ENCODE data around the gene MYT1. TPM values are rescaled to one million over a fixed set of nuclear protein-coding genes. Genes with fewer than 3 reads are reported as not detected.

Gene MYT1
- total RNA-seq, 1 experiment from 2014 or later, result not detected

DNA sequence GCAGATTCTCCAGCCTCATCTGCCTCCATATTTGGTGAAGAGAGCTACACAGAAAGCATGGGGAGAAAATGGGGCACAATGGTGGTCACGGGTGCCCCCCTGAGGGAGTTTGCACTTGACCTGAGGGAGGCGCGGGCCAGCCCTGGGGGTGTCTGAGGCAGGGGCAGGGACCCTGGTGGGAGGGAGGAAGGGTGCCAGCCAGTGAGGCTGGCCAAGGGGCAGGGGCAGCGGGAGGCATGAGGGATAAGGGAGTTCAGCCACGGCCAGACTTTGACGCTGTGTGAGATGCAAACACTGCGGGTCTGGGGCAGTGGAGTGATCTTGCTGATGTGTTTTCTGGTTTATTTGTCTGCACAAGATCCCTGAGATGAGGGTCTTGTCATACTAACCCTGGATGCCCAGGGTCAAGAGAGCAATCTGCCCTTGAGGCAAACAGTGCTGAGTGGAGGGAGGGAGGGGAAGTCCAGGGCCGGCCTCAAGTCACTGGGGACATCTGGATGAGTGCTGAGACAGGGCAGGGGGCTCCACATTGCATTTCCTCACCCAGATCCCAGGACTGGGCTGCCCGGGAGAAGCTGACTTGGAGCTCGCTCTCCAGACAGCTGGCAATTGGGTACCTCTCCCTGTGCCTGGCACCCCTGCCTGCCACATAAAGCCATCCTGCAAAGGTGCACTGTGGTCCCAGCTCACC is 82.5 kb downstream of the MYT1 start:
- no peaks in the 10 kb centered on the region for H3K9me3 ChIP-seq (ENCODE audit: insufficient read depth, low read depth)
- H3K79me2 ChIP-seq (ENCODE audit: low read depth), result no peaks in the 10 kb centered on the region
- no peaks in the 10 kb centered on the region for H3K4me1 ChIP-seq (replicated peaks; ENCODE audit: insufficient read depth)
- no peak overlapping the region for H3K4me2 ChIP-seq
- POLR2A ChIA-PET (ENCODE audit: unreplicated experiment), result no interaction called here
- no peaks in the 10 kb centered on the region for H3K36me3 ChIP-seq (ENCODE audit: low read depth)
- H2AFZ ChIP-seq, result no peak overlapping the region
- H3K27me3 ChIP-seq (ENCODE audit: insufficient read depth, low read depth), result peaks cover 98% of the 10 kb centered on the region
- no peak for DNase-seq
- H3K27ac ChIP-seq, result no peak overlapping the region
- intact Hi-C loops (cut with micrococcal nuclease; ENCODE audit: unreplicated experiment), result no loop called here
- TF ChIP-seq CTCF (conservative IDR thresholded peaks at IDR 0.05) (no peak), EZH2 (IDR thresholded peaks at IDR 0.05; ENCODE audit: low read depth) (no peak)
- CTCF ChIA-PET, result no interaction called here
- no peaks in the 10 kb centered on the region for H3F3A ChIP-seq (ENCODE audit: insufficient read depth, low read depth)
- no peaks in the 10 kb centered on the region for H3K9me2 ChIP-seq (ENCODE audit: insufficient read depth)
- no TSS peak for BruUV-seq (replicated peaks)
- no peak overlapping the region for H3K4me3 ChIP-seq
- no peaks in the 10 kb centered on the region for H4K20me1 ChIP-seq (ENCODE audit: insufficient read depth)

DNA sequence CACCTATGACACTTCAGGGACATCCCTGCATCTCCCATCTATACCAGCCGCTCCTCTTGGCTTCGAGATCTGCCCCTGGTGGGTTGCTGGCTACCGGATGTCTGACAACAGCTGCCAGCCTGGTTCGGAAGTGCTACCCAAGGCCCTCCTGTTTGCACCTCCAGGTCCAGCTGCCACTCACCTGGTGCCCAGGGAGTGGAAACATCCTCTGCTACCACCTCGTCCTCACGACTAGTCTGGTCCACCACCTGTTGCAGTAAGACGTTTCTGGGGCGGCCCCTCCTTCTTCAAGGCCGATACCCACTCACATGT is 83.0 kb downstream of the MYT1 start:
- Histone ChIP-seq H2AFZ (no peak overlapping the region), H3K9me3 (ENCODE audit: insufficient read depth, low read depth) (no peaks in the 10 kb centered on the region), H3K27ac (no peak overlapping the region), H3K27me3 (ENCODE audit: insufficient read depth, low read depth) (peaks cover 98% of the 10 kb centered on the region), H3K79me2 (ENCODE audit: low read depth) (no peaks in the 10 kb centered on the region), H3K9me2 (ENCODE audit: insufficient read depth) (no peaks in the 10 kb centered on the region), H3K4me3 (no peak overlapping the region), H3K4me1 (replicated peaks; ENCODE audit: insufficient read depth) (no peaks in the 10 kb centered on the region), H4K20me1 (ENCODE audit: insufficient read depth) (no peaks in the 10 kb centered on the region), H3K4me2 (no peak overlapping the region), H3F3A (ENCODE audit: insufficient read depth, low read depth) (no peaks in the 10 kb centered on the region), H3K36me3 (ENCODE audit: low read depth) (no peaks in the 10 kb centered on the region)
- intact Hi-C loops (cut with micrococcal nuclease; ENCODE audit: unreplicated experiment), result no loop called here
- POLR2A ChIA-PET (ENCODE audit: unreplicated experiment), result no interaction called here
- CTCF ChIA-PET, result interaction anchor here (0.5 kb wide), 1 partner anchor 605 kb away, joined by 11 read pairs; no protein-coding TSS in a partner anchor
- DNase-seq, result no peak
- TF ChIP-seq CTCF (conservative IDR thresholded peaks at IDR 0.05), result no peak
- TF ChIP-seq EZH2 (IDR thresholded peaks at IDR 0.05; ENCODE audit: low read depth), result no peak
- BruUV-seq (replicated peaks), result no TSS peak

DNA sequence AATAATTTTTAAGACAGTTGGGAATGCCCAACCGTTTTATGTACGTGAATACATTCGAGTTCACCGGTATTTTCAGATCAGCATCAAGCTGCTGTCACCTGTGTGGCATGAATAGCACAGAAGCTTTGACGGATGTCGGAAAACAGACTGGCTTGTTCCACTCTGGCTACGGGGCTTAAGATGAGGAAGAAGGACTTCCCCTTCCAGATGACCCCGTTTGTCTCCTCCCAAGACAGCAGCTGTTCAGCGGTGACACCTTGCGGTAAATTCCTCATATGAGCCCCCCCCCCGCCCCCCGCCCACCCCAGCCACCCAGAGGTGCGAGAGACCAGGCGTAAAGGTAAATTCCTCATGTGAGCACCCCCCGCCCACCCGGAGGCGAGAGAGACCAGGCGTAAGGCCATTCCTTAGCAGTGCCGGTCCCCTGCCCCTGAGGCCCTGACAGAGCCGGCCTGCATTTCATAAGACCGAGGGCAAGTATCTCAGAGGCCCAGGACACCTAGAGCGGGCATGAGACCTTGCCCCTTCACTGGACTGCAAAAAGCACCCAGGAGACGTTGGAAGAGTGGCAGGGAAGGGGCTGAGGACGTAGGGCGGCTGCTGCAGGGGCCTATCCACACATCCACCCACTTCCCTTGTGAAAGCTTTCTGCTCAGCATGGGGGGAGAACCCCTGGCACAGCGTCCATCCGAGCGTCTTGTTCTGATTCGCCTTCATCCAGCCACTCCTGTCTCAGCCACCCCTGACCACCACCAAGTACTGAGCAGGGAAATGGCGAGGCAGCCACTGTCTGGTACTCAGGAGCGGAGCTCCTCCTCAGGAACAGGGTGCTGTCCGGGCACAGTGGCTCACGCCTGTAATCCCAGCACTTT is 84.0 kb downstream of the MYT1 start:
- H3K9me2 ChIP-seq (ENCODE audit: insufficient read depth), result no peaks in the 10 kb centered on the region
- H2AFZ ChIP-seq, result no peak overlapping the region
- H3K27ac ChIP-seq, result no peak overlapping the region
- H3K9me3 ChIP-seq (ENCODE audit: insufficient read depth, low read depth), result no peaks in the 10 kb centered on the region
- H4K20me1 ChIP-seq (ENCODE audit: insufficient read depth), result no peaks in the 10 kb centered on the region
- H3F3A ChIP-seq (ENCODE audit: insufficient read depth, low read depth), result no peaks in the 10 kb centered on the region
- ChIA-PET POLR2A (ENCODE audit: unreplicated experiment) (no interaction called here), CTCF (interaction anchor here (0.5 kb wide), 1 partner anchor 606 kb away, joined by 11 read pairs; no protein-coding TSS in a partner anchor)
- intact Hi-C loops (cut with micrococcal nuclease; ENCODE audit: unreplicated experiment), result no loop called here
- no peak for DNase-seq
- H3K4me1 ChIP-seq (replicated peaks; ENCODE audit: insufficient read depth), result no peaks in the 10 kb centered on the region
- TF ChIP-seq CTCF (conservative IDR thresholded peaks at IDR 0.05), result no peak
- TF ChIP-seq EZH2 (IDR thresholded peaks at IDR 0.05; ENCODE audit: low read depth), result no peak
- H3K36me3 ChIP-seq (ENCODE audit: low read depth), result no peaks in the 10 kb centered on the region
- no peaks in the 10 kb centered on the region for H3K79me2 ChIP-seq (ENCODE audit: low read depth)
- H3K4me3 ChIP-seq, result no peak overlapping the region
- no TSS peak for BruUV-seq (replicated peaks)
- peaks cover 95% of the 10 kb centered on the region for H3K27me3 ChIP-seq (ENCODE audit: insufficient read depth, low read depth)
- H3K4me2 ChIP-seq, result no peak overlapping the region

All from PC-9 (cell line).